Immature natural killer cell (primary cell): ENCODE results near the gene URI1. TPM values are rescaled to one million over a fixed set of nuclear protein-coding genes. Genes with fewer than 3 reads are reported as not detected.

Source experiments
- DNase-seq, 3 donors: peaks; one replicate each; pipeline ENCODE4 v3.0.0; 2022; ENCODE audit warnings: mixed read lengths in 1 of 3
- H3K27ac Mint-ChIP-seq, 6 donors: one replicate each; pipeline ENCODE4 v1.8.0; 2020; ENCODE audit warnings: mixed read lengths in 6 of 6, mild to moderate bottlenecking in 5 of 6, inconsistent platforms in 4 of 6, moderate library complexity in 3 of 6
- H3K27me3 Mint-ChIP-seq, 3 donors: one replicate each; pipeline ENCODE4 v1.8.0; 2020 to 2021; ENCODE audit warnings: low read depth in 3 of 3, mild to moderate bottlenecking in 3 of 3, mixed read lengths in 3 of 3, moderate library complexity in 3 of 3, inconsistent platforms in 1 of 3
- H3K36me3 Mint-ChIP-seq, 3 donors: one replicate each; pipeline ENCODE4 v1.8.0; 2020; ENCODE audit warnings: mixed read lengths in 3 of 3, inconsistent platforms in 2 of 3, mild to moderate bottlenecking in 2 of 3
- H3K4me1 Mint-ChIP-seq, 2 donors: one replicate each; pipeline ENCODE4 v1.8.0; 2020; ENCODE audit warnings: inconsistent platforms in 2 of 2, mild to moderate bottlenecking in 2 of 2, mixed read lengths in 2 of 2, moderate library complexity in 1 of 2
- H3K4me3 Mint-ChIP-seq, 5 donors: one replicate each; pipeline ENCODE4 v1.8.0; 2020; ENCODE audit warnings: mild to moderate bottlenecking in 5 of 5, mixed read lengths in 5 of 5, inconsistent platforms in 3 of 5, moderate library complexity in 3 of 5
- H3K9me3 Mint-ChIP-seq, 6 donors: one replicate each; pipeline ENCODE4 v1.8.0; 2020; ENCODE audit warnings: mild to moderate bottlenecking in 6 of 6, mixed read lengths in 6 of 6, inconsistent platforms in 4 of 6, moderate library complexity in 3 of 6
- polyA plus RNA-seq, 3 donors: library from polyadenylated mRNA; unstranded; fragments of 300-500 nt; fragmentation: Illumina TruSeq; gene quantifications; one replicate each; pipeline ENCODE4 v1.2.3, GENCODE V29; 2021

Gene URI1
- polyA plus RNA-seq, 3 donors from 2014 or later: 15.6 to 24.6 (median 18.1) TPM

DNA sequence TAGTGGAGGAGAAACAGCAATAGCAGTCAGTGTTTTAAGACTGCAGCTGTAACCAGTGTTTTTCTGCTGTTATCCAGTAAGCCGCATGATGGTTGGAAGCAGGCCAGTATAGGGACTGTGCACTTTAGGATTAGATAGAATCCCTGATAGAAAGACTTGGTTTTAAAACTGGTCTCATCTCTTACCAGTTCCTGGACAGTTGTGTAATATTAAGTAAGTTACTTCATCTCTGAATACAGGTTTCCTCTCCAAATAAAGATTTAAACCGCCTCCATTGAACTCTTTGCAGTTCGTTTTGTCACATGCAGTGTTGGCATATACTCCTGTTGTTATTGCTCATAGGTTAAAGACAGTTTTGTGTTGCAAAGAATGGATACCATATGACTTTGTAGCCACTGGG lies 25.6 kb downstream of the URI1 start:
- H3K4me1 Mint-ChIP-seq: peaks cover 71 to 95% of the 10 kb centered on the region in 2 donors
- no peaks in the 10 kb centered on the region for H3K36me3 Mint-ChIP-seq
- peaks cover 0 to 2% (median 0%) of the 10 kb centered on the region in 3 donors for H3K27me3 Mint-ChIP-seq
- H3K27ac Mint-ChIP-seq: peak overlapping the region in 2 of 6 donors; percentile 1 to 9
- no peaks in the 10 kb centered on the region for H3K9me3 Mint-ChIP-seq
- no peak for DNase-seq
- H3K4me3 Mint-ChIP-seq: peak overlapping the region in 1 of 5 donors; percentile 22

DNA sequence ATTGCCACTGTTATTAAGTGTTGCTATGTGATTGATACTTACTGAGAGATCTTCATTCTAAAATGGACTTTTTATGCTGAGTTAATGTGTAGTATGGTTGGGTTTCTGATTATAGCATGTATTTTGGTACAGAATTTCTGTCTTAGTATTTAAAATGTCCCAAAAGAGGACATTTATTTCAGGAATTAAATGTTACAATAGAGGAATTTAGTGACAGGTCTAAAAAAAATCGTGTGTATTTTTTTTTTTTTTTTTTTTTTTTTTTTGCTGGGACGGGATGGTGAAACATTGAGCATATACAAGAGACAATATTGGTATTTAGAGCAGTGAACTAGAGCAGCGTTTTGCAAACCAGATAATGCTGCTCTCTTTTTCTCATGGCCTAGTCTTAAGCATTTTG lies 27.9 kb downstream of the URI1 start:
- no peaks in the 10 kb centered on the region for H3K9me3 Mint-ChIP-seq
- no peak for DNase-seq
- peaks cover 58 to 95% of the 10 kb centered on the region in 2 donors for H3K4me1 Mint-ChIP-seq
- peak overlapping the region in 1 of 5 donors; percentile 23 for H3K4me3 Mint-ChIP-seq
- H3K27me3 Mint-ChIP-seq: peaks cover 0 to 2% (median 0%) of the 10 kb centered on the region in 3 donors
- H3K36me3 Mint-ChIP-seq: no peaks in the 10 kb centered on the region
- H3K27ac Mint-ChIP-seq: peak overlapping the region in 1 of 6 donors; percentile 39

DNA sequence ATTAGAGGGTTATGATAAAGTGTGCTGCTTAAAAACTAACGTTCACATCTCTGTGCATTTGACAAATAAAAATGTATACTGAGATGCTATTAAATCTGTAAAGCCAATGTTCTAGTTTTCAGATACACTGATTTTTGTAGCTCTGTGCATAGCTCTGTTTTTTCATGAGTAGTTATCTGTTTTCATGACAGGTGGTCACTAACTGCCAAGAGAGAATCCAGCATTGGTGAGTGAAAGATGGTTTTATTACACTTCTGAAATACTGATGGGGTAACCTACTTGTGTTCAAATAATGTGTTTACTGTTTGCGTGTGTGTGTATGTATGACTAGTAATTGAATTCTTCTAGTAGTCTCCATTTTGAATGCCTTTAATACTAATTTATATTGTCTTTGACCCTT lies 29.0 kb downstream of the URI1 start:
- Mint-ChIP-seq H3K36me3 (no peaks in the 10 kb centered on the region), H3K27ac (no peak overlapping the region), H3K4me3 (no peak overlapping the region), H3K4me1 (peaks cover 51 to 91% of the 10 kb centered on the region in 2 donors), H3K27me3 (peaks cover 0 to 2% (median 0%) of the 10 kb centered on the region in 3 donors), H3K9me3 (no peaks in the 10 kb centered on the region)
- DNase-seq: no peak

DNA sequence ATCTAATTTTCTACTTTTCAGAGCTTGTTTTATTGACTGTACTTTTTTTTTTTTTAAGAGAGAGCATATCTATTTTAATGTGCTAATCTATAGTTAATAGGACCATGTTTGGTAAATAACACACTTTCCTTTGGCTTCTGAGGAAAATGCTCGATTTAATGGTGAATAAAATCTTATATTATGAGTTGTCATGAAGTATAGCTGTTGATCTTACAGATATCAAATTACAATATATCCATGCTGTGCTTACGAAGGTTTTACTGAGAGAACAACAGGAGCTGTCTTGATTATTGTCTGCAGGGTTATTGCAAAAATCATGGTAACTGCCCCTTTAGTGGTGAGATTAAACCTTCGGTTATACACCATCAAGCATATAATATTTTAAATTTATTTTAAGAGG lies 29.6 kb downstream of the URI1 start:
- no peak overlapping the region for H3K4me3 Mint-ChIP-seq
- no peaks in the 10 kb centered on the region for H3K9me3 Mint-ChIP-seq
- DNase-seq: no peak
- no peaks in the 10 kb centered on the region for H3K36me3 Mint-ChIP-seq
- H3K27me3 Mint-ChIP-seq: peaks cover 0 to 3% (median 0%) of the 10 kb centered on the region in 3 donors
- H3K27ac Mint-ChIP-seq: no peak overlapping the region
- peaks cover 51 to 91% of the 10 kb centered on the region in 2 donors for H3K4me1 Mint-ChIP-seq

DNA sequence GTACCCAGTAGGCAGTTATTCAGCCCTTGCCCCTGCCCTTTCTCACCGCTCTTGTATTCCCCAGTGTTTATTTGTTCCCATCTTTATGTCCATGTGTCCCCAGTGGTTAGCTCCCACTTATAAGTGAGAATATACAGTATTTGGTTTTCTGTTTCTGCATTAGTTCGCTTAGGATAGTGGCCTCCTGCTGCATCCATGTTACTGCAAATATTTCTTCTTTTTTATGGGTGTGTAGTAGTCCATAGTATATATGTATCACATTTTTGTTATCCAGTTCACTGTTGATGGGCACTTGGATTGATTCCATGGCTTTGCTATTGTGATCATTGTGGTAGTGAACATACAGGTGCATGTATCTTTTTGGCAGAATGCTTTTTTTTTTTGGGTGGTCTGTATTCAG lies 32.7 kb downstream of the URI1 start:
- no peak overlapping the region for H3K27ac Mint-ChIP-seq
- H3K4me3 Mint-ChIP-seq: no peak overlapping the region
- no peaks in the 10 kb centered on the region for H3K36me3 Mint-ChIP-seq
- DNase-seq: no peak
- H3K4me1 Mint-ChIP-seq: peaks cover 47 to 91% of the 10 kb centered on the region in 2 donors
- H3K27me3 Mint-ChIP-seq: peaks cover 0 to 3% (median 0%) of the 10 kb centered on the region in 3 donors
- no peaks in the 10 kb centered on the region for H3K9me3 Mint-ChIP-seq

DNA sequence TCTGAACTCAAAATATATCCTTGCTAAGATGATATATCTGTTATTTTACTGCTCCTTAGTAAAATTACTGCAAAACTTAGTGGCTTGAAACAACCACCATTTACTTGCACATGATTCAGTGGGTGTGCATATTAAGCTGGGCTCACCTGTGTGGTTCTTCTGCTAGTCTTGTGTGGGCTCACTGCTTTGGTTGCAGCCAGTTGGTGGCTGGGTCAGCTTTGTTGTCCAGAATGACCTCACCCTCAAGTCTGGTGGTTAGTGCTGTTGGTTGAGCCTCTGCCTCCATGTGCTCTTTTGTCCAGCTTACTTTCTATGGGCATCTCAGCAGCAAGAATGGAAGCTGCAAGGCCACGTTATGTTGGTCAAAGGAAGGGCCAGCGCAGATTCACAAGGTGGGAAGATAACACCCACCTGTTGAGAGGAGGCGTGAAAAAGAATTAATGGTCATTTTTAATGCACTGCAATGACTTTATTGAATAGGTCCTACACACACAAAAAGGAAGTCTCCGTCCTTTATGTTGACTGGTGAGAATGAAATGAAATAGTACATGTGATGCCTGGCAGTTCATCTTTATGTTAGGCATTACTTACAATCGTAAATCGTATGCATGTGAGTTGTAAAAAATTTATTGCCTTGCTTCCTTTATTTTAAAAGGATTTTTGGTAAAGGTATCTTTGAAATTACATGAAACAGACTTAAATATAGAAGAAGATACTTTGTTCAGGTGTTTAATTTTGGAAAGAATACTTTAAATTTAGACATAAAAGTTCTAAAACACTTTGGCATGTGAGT lies 34.3 kb downstream of the URI1 start:
- peak overlapping the region in 2 of 6 donors; percentile 19 to 46 for H3K27ac Mint-ChIP-seq
- H3K9me3 Mint-ChIP-seq: no peaks in the 10 kb centered on the region
- H3K27me3 Mint-ChIP-seq: peaks cover 0 to 3% (median 0%) of the 10 kb centered on the region in 3 donors
- H3K4me3 Mint-ChIP-seq: no peak overlapping the region
- no peaks in the 10 kb centered on the region for H3K36me3 Mint-ChIP-seq
- no peak for DNase-seq
- peaks cover 46 to 88% of the 10 kb centered on the region in 2 donors for H3K4me1 Mint-ChIP-seq

DNA sequence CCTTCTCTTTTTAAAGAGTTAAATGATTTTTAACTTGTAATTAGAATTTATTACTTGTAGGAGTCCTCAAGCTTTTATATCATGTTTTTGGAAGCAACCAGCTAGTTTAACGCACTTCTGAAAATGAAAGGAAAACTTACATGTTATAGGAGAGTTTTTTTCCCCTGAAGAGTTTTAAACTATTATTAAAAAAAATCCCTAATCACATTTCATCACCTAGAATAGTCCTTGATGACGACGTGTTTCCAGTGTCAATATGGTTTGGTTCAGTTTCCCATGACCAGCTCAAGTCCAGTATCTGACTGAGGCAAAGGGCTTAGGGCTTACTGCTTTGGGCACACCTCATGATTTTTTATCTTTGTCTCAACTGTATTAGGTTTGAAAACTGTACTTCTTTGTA lies 36.0 kb downstream of the URI1 start:
- Mint-ChIP-seq H3K4me3 (peak overlapping the region in 4 of 5 donors; percentile 19 to 63 (median 53)), H3K27ac (peak overlapping the region in 5 of 6 donors; percentile 2 to 51 (median 22)), H3K4me1 (peaks cover 51 to 88% of the 10 kb centered on the region in 2 donors), H3K9me3 (no peaks in the 10 kb centered on the region), H3K36me3 (no peaks in the 10 kb centered on the region), H3K27me3 (peaks cover 0 to 3% (median 1%) of the 10 kb centered on the region in 3 donors)
- no peak for DNase-seq

DNA sequence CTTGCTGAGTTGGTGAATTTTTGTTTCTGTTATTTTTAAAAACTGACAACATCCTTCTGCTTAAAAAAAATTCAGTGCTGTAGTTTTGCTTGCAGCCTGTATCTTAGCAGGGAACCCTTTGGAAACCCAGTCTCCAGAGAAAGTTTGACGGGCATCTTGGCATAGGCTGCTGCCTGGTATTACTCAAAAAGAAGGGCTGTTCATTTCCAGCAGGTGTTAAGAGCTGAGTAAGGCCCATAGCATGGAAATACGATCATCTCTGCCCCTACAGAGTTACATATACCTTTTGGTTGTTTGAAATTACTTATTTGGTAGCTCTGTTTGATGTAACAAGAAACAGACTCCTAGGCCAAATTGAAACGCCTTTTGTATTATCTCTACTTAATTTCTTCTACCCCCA lies 41.5 kb downstream of the URI1 start:
- H3K4me3 Mint-ChIP-seq: no peak overlapping the region
- H3K36me3 Mint-ChIP-seq: peaks cover 0 to 8% (median 7%) of the 10 kb centered on the region in 3 donors
- no peaks in the 10 kb centered on the region for H3K9me3 Mint-ChIP-seq
- H3K27me3 Mint-ChIP-seq: peaks cover 0 to 1% (median 0%) of the 10 kb centered on the region in 3 donors
- no peak for DNase-seq
- peak overlapping the region in 1 of 6 donors; percentile 17 for H3K27ac Mint-ChIP-seq
- H3K4me1 Mint-ChIP-seq: peaks cover 29 to 72% of the 10 kb centered on the region in 2 donors

DNA sequence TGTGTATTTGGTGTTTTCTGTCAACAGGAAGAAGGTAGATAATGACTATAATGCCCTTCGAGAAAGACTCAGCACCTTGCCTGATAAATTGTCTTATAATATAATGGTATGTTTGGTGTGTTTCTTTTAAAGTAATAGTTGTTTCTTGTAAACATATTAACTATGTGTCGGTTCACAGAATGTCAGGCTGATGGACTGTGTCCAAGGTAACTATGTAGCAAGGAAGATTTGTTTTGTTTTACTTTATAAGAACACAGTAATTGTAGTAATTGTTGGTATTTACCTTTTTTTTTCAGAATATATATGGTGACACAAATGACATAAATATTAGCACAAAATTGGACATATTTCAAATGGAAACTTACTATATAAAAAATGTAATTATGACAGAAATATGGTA lies 43.2 kb downstream of the URI1 start:
- H3K27ac Mint-ChIP-seq: no peak overlapping the region
- peaks cover 27 to 62% of the 10 kb centered on the region in 2 donors for H3K4me1 Mint-ChIP-seq
- H3K36me3 Mint-ChIP-seq: peaks cover 0 to 13% (median 13%) of the 10 kb centered on the region in 3 donors
- peaks cover 0 to 1% (median 0%) of the 10 kb centered on the region in 3 donors for H3K27me3 Mint-ChIP-seq
- H3K4me3 Mint-ChIP-seq: no peak overlapping the region
- no peaks in the 10 kb centered on the region for H3K9me3 Mint-ChIP-seq
- no peak for DNase-seq

DNA sequence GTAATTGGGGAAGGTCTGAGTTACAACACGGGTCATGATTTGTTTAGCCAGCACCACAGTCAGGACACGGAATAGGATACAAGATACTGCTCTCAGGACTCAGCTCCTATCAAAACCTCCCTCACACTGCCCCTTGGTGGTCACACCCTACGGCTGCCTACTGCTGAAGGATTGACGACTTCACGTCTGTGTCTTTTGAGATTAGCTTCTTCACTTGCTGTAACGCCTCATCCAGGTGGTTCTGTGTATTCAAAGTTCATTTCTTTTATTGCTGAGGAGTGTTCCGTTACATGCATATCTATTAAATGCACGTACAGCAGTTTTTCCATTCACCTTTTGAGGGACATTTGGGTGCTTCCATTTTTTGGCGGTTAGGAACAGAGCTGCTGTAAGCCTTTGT lies 46.3 kb downstream of the URI1 start:
- Mint-ChIP-seq H3K36me3 (peaks cover 6 to 29% (median 25%) of the 10 kb centered on the region in 3 donors), H3K27me3 (no peaks in the 10 kb centered on the region), H3K4me1 (peaks cover 13 to 53% of the 10 kb centered on the region in 2 donors), H3K9me3 (no peaks in the 10 kb centered on the region), H3K27ac (no peak overlapping the region), H3K4me3 (no peak overlapping the region)
- no peak for DNase-seq

DNA sequence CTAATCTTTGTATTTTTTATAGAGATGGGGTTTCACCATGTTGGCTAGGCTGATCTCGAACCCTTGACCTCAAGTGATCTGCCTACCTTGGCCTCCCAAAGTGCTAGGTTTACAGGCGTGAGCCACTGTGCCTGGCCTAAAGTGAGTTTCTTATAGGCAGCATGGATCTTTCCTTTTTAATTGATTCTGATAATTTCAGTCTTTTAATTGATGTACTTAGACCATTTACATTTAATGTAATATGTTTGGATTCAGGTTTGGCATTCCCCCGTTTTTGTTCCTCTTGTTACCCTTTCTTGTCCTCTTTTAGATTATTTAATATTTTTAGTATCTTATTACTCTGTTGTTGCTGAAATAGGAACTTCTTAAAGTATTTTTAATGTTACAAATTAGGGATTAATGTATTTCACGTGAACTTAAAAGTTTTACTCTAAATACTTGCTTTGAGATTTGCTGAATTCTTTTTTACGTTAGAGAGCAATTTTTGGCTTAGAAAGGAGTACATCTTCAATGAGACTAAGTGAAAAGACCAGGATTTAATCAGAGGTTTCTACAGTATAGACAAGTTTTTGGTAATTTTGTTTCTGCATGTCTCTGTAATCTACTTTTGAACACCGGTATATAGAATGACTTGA lies 50.3 kb downstream of the URI1 start:
- Mint-ChIP-seq H3K36me3 (peaks cover 11 to 46% (median 25%) of the 10 kb centered on the region in 3 donors), H3K27ac (no peak overlapping the region), H3K4me1 (peaks cover 19 to 55% of the 10 kb centered on the region in 2 donors), H3K4me3 (no peak overlapping the region), H3K9me3 (no peaks in the 10 kb centered on the region), H3K27me3 (no peaks in the 10 kb centered on the region)
- no peak for DNase-seq

DNA sequence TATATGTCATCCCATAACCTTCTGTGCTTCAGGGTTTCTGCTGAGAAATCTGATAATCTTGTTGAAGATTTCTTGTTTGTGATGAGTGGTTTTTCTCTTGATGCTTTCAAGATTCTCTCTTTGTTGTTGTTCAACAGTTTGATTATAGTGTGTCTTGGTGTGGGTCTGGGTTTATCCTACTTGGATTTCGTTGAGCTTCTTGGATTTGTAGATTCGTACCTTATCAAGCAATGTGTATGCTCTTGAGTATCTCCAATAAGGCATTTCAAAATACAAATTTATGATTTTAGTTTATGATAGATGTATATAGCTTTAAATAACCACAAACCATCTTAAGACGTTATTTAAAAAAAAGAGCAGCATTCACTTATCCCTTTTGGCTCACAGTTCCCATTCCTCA lies 57.5 kb downstream of the URI1 start:
- peaks cover 15 to 38% (median 17%) of the 10 kb centered on the region in 3 donors for H3K36me3 Mint-ChIP-seq

DNA sequence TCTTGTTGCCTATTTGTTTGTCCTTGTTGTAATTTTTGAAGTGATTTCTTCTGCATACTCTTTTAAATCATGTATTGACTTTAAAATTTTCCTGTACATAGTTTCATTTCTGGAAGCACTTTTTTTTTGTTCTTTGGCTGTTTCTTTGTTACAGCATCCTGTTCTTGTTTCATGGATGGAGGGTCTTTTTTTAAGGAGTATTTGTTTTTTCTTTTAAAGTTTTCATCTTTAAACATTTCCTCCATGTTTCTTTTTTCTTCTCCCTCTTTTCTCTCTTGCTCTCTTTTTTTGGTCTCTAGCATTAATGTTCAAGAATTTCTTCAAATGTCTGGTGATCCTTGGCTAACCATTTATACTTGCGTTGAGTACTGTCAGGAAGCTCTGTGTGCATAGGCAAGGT lies 58.8 kb downstream of the URI1 start:
- Mint-ChIP-seq H3K4me3 (no peak overlapping the region), H3K36me3 (peaks cover 15 to 32% (median 18%) of the 10 kb centered on the region in 3 donors), H3K27ac (no peak overlapping the region), H3K4me1 (peaks cover 54 to 75% of the 10 kb centered on the region in 2 donors), H3K27me3 (no peaks in the 10 kb centered on the region), H3K9me3 (peaks cover 0 to 2% (median 0%) of the 10 kb centered on the region in 6 donors)
- no peak for DNase-seq

More for the DNA sequence above, 57.5 kb downstream of the URI1 start:
- no peak for DNase-seq
- peaks cover 0 to 2% (median 0%) of the 10 kb centered on the region in 6 donors for H3K9me3 Mint-ChIP-seq
- H3K27me3 Mint-ChIP-seq: no peaks in the 10 kb centered on the region
- H3K4me3 Mint-ChIP-seq: no peak overlapping the region
- peaks cover 49 to 69% of the 10 kb centered on the region in 2 donors for H3K4me1 Mint-ChIP-seq
- peak overlapping the region in 3 of 6 donors; percentile 1 to 33 (median 13) for H3K27ac Mint-ChIP-seq

DNA sequence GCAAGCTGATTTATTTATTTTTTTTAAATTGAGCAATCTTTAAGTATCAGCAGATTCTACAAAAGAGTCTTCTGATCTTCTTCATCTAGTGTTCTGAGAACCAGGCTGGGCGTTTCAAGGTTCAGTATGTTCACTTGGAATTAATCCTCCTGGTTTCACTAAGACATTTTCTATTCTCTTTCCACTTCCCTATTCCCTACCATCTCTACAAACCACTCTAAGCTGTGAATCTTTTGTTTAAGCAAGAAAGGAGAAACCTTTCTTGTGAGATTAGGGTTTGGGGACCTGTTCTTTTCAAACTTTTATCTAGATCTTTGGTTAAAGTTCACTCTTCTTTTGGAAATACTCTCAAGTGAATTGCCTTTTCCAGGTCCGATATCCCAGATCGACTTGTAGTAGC lies 59.3 kb downstream of the URI1 start:
- Mint-ChIP-seq H3K36me3 (peaks cover 15 to 28% (median 19%) of the 10 kb centered on the region in 3 donors), H3K4me1 (peaks cover 57 to 77% of the 10 kb centered on the region in 2 donors), H3K27me3 (no peaks in the 10 kb centered on the region), H3K27ac (no peak overlapping the region), H3K4me3 (no peak overlapping the region), H3K9me3 (peaks cover 0 to 2% (median 0%) of the 10 kb centered on the region in 6 donors)
- no peak for DNase-seq
